Measurements from ENCODE around the gene EHHADH.
"Not testable (repeated sequence)": the region's sequence is repeated elsewhere in the genome, so short reads cannot be mapped to it uniquely, and the experiment has no call there.

Gene EHHADH

DNA sequence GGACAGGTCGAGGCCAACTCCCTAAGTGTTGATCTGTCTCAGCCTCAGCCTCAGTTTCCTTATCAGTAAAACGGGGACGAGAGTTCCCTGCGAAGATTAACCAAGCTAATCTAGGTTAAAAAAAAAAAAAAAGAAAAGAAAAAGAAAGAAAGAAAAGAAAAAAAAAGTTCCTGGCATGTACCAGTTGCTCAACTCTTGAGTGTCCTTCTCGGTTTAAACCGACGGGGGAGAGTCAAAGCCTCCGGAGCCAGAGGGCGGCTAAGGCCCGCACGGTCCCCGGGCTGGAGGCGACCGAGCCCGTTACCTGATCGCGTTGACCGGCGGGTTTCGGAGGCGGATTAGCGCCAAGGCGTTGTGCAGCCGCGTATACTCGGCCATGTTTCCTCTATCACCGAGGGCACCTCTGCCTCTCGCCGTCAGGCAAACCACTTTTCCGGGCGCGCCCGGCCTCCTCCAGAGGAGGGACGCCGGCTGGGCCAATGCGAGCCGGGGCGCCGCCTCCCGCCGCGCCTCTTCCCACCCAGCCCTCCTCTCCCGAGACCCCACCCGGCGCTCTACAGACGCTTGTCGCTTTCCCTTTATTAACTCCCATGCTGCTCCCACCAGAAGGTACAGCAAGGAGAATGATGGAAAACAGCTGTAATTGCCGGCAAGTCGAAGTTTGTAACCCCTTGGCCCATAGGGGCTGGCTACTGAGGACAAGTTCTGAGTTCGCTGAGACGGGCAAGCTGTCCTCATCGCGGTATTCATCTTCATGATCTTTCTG lies at the start of gene EHHADH:
Gene EHHADH (minus strand): TSS at position 405 of the 766 bp plus-strand sequence. CDS start 27 bp downstream, at position 378.
- peak; percentile 71 for DNase-seq (ENCODE audit: low read depth)

DNA sequence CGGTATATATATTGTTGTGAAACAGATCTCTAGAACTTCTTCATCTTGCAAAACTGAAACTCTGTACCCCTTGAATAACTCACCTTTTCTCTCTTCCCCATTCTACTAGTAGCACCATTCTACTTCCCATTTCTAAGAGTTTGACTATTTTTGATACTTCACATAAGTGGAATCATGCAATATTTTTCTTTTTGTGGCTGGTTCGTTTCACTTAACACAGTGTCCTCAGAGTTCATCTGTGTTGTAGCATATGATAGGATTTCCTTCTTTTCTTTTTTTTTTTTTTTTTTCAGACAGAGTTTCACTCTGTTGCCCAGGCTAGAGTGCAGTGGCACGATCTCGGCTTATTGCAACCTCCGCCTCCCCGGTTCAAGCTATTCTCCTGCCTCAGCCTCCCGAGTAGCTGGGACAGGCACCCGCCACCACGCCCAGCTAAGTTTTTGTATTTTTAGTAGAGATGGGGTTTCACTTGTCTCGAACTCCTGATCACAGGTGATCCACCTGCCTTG lies 46.1 kb upstream of the EHHADH start:
- DNase-seq (ENCODE audit: low read depth): not testable (repeated sequence)

DNA sequence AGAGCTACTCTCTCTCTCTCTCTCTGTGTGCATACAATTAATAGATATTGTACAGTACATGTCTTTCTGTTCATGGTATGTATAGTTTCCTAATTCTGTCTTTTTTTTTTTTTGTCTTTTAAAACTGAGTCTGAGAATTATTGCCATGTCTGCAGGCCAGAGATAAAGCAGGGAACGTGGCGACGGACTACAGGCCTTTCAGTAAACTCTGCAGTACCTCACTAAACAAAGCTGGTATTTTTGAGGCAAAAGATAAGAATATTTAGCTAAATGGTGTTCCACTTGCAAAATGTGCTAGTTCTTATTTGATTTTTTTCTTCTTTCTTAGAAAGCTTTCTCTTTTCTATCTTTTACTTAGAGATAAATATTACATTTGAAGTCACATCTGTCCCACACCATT lies 44.0 kb upstream of the EHHADH start:
- DNase-seq (ENCODE audit: low read depth): no peak

DNA sequence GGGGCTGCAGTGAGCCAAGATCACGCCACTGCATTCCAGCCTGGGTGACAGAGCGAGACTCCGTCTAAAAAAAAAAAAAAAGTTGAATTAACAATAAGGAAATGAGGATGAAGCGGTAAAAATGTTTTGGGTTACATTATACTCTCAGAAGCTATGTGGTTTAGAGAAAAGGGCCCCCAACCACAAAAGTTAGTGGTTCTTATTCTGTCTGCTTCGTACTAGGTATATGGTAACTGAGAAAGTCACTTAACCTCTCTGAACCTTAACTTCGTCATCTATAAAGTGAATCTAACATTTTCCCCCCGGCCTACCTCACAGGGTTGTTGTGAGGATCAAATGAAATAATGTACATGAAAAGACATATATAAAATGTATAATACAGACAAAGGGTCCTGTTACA lies 38.4 kb upstream of the EHHADH start:
- no peak for DNase-seq (ENCODE audit: low read depth)

DNA sequence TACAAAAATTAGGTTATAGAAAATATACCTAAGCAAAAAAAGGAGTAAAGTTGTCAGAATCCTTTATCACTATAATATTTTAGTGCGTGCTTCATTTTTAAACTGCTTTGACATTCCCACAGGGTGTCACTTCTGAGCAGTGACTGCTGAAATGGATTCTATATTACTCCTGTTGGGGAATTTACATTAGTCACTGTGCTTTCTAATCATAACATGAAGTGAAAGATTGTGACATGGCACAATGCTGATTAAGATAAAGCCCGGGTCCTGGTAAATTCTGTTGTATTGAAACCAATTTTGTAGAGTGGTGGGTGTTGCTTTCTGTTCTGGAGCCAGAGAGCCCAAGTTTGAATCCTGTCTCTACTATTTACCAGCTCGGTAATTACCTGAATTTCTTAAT lies 36.4 kb upstream of the EHHADH start:
- DNase-seq (ENCODE audit: low read depth): no peak

DNA sequence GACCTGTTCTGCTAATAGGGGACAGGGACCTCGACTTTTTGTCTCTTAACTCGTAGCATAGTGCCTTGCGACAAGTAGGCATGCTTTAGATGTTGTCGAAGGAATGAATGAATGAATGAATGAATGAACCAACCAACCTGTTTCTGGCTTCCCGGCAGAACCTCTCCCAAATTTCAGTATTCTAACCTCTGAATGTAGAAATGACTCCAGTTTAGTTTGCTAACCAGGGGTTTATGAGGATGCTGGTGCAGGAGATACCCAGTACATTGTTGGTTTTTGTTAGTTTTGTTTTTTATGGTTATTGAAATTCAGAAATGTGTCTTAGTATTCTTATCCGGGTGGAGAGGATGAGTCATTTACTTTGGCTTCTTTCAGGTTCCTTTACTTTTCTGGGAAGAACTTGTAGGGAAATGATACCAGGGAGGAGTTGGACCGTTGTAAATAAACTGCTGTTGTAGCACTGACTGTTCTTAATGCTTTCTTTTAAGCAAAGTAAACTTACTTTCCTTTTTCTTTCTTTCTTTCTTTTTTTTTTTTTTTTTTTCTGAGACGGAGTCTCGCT lies 29.6 kb upstream of the EHHADH start:
- no peak for DNase-seq (ENCODE audit: low read depth)

DNA sequence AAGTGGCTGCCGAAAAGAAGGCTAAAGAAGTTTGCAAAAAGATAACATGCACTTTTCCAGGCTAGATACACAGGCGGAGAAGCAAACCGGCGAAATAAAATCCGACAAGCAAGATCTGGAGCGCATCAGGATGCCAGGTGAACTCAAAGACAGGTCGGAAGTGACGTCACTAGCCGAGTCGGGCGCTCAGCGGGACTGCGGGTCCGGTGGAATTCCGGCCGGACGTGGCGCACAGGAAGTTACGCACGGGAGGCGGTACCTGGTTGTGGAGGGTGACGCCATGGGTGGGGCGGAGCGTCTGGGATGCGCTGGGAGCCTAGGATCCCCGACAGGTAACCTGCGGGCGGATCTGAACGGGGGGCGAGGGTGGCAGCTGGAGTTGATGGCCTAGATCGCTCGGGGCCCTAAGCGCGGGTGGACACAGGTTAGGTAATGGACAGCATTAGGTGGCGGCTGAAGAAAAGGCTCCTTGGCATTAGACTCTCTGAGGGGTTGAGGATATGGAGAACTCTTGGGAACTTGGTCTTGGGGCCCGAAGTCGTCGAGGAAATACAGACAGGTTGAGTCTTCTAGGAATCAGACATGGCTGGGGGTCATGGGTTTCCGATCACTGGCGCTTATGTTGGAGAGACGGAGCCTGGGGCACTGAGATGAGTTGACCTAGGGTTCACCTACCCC lies 29.0 kb upstream of the EHHADH start:
- DNase-seq (ENCODE audit: low read depth): peak; percentile 90

DNA sequence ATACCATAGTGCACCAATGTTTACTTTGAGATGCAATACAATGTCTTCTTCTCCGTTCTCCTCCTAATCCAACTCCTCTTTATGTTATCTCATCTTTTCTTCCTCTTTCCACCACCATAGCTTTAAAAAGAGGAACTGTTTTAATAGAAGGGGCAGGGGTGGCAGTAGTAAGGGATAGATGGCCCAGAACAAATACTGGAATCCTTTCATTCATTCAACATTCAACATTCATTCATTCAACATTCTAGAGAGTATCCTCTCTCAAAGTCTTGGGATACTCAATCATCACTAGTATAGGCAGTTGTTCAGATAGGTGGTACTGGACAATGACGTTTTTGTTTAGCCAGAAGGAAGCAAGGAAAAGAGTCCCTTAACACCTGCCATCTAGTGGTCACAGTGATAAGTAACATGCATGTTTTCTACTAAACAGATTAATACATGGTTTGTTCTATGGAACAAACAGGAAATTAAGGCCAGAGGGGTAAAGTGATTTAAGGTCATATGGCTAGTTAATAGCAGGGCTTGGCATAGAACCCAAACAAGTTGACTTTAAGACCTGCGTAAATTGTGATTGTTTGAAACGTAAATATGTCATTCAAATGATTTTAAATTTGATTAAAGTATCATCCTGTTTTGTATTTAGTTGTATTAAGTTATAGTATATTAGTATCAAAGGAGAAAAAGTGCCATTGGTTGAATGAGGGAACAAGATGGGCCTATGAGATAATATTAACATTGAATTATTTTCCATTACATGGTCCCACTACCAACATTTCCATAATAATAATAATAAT lies 26.9 kb upstream of the EHHADH start:
- DNase-seq (ENCODE audit: low read depth): peak; percentile 42

DNA sequence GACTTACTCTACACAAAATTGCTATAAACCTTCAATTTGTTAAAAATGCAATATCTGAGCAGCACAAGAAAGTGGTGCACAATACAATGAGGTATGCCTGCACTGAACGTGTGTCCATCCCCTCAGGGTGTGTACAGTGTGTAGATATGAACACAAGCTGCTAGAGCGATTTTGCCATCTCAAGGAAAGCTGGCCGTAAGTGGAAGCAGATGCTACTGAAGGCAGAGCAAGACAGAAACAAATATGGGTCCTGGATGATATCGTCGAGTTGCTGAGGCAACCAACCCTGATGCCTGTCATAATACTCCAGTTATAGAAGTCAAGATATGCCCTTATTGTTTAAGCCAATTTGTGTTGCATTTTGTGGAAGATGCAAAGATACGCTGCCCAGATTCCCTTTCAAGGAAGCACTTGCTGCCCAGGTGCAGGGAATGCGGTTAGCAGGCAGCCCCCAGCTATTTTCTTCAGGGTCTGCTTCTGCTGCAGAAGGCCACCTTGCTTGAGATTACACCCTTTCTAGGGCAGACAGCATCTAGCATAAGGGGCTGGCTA lies 25.8 kb upstream of the EHHADH start:
- no peak for DNase-seq (ENCODE audit: low read depth)

DNA sequence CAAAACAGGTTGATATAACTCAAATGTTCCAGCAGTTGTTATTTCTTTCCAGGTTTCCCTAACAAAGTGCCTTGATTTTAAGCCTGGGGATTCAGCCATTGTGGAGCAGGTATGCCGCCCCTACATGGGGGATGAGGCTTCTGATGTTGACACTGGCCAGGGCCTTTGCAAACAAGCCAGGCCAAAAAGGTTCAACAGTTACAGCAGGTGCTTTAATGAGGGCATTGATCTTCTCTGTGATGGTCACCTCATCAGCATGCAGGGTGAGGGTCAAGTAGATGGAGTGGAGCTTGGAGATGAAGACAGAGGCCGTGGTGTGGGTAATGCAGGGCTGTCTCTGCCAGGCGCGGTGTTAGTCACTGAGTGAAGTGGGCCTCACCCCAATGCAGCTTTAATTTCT lies 22.6 kb upstream of the EHHADH start:
- no peak for DNase-seq (ENCODE audit: low read depth)

DNA sequence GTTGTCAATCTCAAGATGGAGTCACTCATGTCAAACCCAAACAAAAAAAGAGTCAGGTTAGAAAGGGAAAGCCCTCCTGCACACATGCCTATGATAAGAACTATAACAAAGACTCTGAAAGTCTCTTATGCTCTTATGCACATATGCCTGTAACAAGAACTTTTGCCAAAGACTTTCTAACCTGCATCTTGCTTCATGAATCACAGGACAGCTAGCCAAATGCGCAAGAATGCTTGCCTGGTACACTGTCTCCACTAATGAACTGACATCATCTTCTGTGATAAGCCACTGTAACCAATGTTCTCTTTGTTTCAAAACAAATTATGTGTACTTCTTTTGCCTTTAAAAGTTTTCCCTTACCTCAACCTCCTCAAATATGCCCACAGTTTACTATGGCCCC lies 18.2 kb upstream of the EHHADH start:
- DNase-seq (ENCODE audit: low read depth): no peak

DNA sequence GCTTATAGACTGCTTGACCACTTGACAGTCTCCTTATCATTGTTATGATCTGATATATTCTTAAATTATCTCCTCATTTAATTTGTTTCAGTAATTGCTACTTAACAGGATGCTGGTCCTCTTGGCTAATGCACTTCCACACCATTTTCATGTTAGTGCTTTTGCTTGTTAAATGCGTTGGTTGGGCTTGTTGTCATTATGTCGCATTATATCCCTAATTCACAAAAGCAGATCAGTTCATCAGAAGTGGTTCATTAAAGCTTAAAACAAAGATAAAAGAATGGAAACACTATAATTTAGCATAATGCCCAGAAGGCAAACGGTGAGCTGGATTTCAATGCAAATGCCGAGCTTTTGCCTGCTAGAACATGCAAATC lies 17.1 kb upstream of the EHHADH start:
- DNase-seq (ENCODE audit: low read depth): no peak

DNA sequence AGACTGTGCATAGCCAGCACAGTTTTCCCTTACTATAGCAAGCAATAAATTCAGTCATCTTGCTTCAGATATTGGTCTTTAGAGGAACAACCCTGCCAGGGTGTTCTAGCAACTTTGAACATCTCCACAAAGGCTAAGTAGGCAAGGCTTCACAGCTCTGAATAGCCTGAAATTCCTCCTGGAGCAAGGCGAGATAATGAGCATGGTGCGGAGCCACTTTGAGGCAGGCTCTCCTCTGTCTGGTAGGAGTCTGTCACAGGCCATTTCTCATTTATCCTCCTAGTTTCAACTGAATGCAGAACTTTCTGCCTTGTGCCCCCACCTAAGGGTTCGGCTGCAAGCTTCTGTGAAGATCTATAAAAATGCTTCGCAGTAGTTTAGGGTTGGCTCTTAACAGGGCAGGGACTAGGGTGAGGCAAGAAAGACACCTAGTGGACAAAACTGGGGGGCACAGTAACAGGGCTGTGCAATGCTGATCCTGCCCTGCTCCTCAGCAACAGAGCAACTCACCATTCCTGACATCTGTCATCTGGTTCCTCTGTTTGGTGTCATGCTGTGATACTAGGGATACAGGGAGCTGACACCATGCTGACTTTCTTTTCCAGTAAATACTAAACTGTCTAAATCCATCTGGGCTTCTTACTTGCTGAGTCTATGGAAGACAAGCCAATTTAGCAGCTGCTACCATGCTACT lies 16.6 kb upstream of the EHHADH start:
- DNase-seq (ENCODE audit: low read depth): no peak

DNA sequence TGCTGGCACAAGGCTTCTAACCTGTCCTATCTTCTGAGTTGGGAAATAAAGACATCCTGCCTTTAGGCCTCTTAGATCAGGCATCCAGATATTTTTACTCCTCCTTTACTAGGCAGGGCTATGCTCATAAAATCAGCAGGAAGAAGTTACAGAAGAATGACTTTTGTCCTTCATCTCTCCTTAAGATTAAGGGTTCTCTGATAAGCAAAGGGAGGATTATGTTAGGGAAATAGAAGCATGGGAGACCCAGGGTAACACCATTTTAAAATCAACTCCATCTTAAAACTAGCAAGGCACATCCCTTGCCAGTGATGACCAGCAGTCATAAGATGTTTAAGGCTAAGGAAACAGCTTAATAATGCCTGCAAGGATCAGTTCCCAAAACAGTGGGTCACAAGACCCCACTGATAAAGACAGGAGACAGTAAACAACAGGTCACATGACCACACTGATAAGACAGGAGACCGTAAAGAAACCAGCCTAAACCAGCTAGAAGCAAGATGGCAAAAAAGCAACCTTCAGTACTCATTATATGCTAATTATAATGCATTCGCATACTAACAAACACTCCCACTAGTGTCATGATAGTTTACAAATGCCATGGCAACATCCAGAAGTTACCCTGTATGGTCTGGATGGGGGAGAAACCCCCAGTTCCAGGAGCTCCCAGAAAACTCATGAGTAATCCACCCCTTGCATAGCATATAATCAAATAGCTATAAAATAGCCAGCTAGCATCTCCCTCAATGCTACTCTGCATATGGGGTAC lies 14.5 kb upstream of the EHHADH start:
- DNase-seq (ENCODE audit: low read depth): no peak

DNA sequence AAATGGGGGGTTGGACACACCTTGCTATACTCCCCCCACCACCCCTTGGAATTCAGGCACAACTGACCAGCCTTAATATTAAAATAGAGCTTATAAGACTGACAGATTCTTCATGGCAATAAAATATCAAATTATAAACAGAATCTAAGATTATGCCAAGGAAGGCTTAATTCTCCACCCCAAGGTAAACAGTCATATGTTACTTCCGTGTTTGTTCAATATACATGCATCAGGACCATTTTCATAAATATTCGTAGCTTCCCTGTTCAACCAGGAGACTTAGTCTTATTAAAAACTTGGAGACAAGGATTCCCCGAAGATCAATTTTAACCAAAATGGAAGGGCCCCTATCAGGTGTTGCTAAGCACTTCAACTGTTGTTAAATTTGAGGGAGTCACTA lies 13.3 kb upstream of the EHHADH start:
- no peak for DNase-seq (ENCODE audit: low read depth)

DNA sequence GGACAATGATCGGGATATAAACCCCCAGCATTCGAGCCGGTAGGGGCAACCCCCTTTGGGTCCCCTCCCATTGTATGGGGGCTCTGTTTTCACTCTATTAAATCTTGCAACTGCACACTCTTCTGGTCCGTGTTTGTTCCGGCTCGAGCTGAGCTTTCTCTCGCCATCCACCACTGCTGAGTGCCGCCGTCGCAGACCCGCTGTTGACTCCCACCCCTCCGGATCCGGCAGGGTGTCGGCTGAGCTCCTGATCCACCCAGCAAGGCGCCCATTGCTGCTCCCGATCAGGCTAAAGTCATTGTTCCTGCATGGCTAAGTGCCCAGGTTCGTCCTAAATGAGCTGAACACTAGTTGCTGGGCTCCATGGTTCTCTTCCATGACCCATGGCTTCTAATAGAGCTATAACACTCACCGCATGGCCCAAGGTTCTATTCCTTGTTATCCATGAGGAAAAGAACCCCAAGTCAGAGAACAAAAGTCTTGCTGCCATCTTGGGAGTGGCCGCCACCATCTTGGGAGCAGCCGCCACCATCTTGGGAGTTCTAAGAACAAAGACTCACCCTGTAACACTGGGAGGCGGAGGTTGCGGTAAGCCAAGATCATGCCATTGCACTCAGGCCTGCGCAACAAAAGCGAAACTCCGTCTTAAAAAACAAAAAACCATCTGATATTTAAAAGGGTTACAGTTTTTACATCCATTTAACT lies 11.2 kb upstream of the EHHADH start:
- DNase-seq (ENCODE audit: low read depth): no peak

DNA sequence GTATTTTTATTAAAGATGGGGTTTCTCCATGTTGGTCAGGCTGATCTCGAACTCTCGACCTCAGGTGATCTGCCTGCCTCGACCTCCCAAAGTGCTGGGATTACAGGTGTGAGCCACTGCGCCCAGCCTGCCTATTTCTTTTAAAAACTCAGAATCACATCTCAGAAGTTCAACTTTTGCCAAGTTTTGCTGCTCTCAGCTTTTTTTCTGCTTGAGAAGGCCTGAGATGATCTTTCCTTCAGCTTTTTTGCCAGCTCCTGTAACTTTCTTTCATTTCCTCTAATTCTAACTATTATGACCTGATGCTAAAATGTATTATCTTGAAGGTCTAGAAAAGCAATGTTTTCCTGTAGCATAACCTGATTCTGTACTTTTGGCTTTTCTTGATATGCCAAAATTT lies 9.6 kb upstream of the EHHADH start:
- DNase-seq (ENCODE audit: low read depth): no peak

DNA sequence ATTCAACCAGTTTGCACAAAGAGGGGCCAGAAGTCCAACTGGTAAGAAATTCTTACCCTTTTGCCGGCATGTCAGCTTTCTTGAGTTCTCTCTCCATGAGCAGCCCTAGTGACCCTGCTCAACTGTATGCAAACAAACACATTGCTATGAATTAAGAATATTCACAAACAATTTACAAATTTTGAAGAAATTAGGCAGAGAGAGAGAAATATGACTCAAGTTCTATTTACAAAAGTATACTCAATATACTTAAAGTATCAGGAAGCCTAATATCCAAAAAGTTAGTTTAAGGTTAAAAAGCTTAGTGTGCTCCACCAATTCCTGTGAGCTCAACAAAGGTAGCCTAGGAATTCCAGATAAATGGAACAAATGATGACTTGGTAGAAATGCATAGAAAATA lies 3.5 kb upstream of the EHHADH start:
- DNase-seq (ENCODE audit: low read depth): no peak

DNA sequence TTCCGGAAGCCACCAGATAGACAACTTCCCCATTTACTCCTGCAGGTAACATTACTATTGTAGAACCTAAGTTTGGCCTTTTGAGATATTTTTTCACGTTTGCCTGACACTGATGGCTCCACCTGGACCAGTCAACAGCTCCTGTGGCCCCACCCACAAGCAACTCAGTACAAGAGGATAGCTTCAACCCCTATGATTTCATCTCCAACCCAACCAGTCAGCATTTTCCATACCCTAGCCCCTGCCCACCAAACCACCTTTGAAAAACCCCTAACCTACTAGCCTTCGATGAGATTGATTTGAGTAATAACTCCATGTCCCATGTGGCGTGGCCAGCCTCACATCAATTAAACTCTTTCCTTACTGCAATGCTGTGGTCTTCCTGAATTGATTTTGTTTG lies 950 bp upstream of the EHHADH start:
- no peak for DNase-seq (ENCODE audit: low read depth)

DNA sequence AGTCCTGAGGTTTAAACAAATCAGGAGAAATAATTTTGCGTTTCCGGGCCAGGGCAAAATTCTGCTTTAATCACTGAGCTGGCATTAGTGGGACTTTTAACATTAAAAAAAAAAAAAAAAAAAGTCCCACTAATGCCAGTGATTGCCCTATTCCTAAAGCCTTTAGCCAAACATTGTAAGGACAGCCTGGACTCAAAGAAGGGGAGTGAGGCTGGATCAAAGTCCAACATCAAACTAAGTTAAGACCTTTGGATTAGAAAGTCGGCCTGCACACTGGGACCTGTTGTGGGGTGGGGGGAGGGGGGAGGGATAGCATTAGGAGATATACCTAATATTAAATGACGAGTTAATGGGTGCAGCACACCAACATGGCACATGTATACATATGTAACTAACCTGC lies 716 bp downstream of the EHHADH start:
- DNase-seq (ENCODE audit: low read depth): not testable (repeated sequence)

All from fibroblast of gingiva (primary cell).